ENCODE measurements around the gene TMEM184C. TPM values are rescaled to one million over a fixed set of nuclear protein-coding genes. Genes with fewer than 3 reads are reported as not detected.

The TMEM184C gene
- total RNA-seq, 1 experiment from 2014 or later, result 36.3 TPM

- TF ChIP-seq CTCF (conservative IDR thresholded peaks at IDR 0.05; ENCODE audit: low read depth, low read length), result no peak
- no peak for TF ChIP-seq EZH2 (IDR thresholded peaks at IDR 0.05; ENCODE audit: borderline replicate concordance, low read depth, low read length, poor library complexity, severe bottlenecking)
- no peaks in the 10 kb centered on the region for H3K9me3 ChIP-seq (ENCODE audit: low read depth, low read length, poor library complexity, severe bottlenecking)
- intact Hi-C loops (cut with micrococcal nuclease; ENCODE audit: unreplicated experiment), result no loop called here
- H3K27ac ChIP-seq (ENCODE audit: low read depth, low read length, poor library complexity, severe bottlenecking), result no peak overlapping the region
- BruUV-seq (replicated peaks), result no TSS peak
- H3K36me3 ChIP-seq (ENCODE audit: insufficient read depth, low read length, poor library complexity, severe bottlenecking), result no peaks in the 10 kb centered on the region
- no peaks in the 10 kb centered on the region for H3K4me1 ChIP-seq (ENCODE audit: insufficient read depth, low read length, poor library complexity, severe bottlenecking)
- CTCF ChIA-PET, result interaction anchor here (0.7 to 1.4 kb wide), 2 partner anchors 157 to 329 kb away, joined by 6 to 7 read pairs; no protein-coding TSS in a partner anchor
- POLR2A ChIA-PET (ENCODE audit: low non-redundant PET), result no interaction called here
- no peaks in the 10 kb centered on the region for H3K27me3 ChIP-seq (replicated peaks; ENCODE audit: insufficient read depth, low read depth, low read length, poor library complexity)
- no peak overlapping the region for H3K4me3 ChIP-seq (ENCODE audit: low read depth, low read length, poor library complexity, severe bottlenecking)
- no peak for DNase-seq (ENCODE audit: low spot score)
Measured at GRCh38 chr4:147709999-147710398, 92.8 kb downstream of the TMEM184C start.

GRCh38 chr4:147714575-147715401 lies 97.6 kb downstream of the TMEM184C start:
- intact Hi-C loops (cut with micrococcal nuclease; ENCODE audit: unreplicated experiment), result no loop called here
- Histone ChIP-seq H3K36me3 (ENCODE audit: insufficient read depth, low read length, poor library complexity, severe bottlenecking) (no peaks in the 10 kb centered on the region), H3K4me3 (ENCODE audit: low read depth, low read length, poor library complexity, severe bottlenecking) (no peak overlapping the region), H3K4me1 (ENCODE audit: insufficient read depth, low read length, poor library complexity, severe bottlenecking) (no peaks in the 10 kb centered on the region), H3K9me3 (ENCODE audit: low read depth, low read length, poor library complexity, severe bottlenecking) (no peaks in the 10 kb centered on the region), H3K27me3 (replicated peaks; ENCODE audit: insufficient read depth, low read depth, low read length, poor library complexity) (no peaks in the 10 kb centered on the region), H3K27ac (ENCODE audit: low read depth, low read length, poor library complexity, severe bottlenecking) (no peak overlapping the region)
- no peak for DNase-seq (ENCODE audit: low spot score)
- ChIA-PET POLR2A (ENCODE audit: low non-redundant PET) (no interaction called here), CTCF (no interaction called here)
- TF ChIP-seq CTCF (conservative IDR thresholded peaks at IDR 0.05; ENCODE audit: low read depth, low read length), result no peak
- BruUV-seq (replicated peaks), result no TSS peak

- POLR2A ChIA-PET (ENCODE audit: low non-redundant PET), result no interaction called here
- no peaks in the 10 kb centered on the region for H3K27me3 ChIP-seq (replicated peaks; ENCODE audit: insufficient read depth, low read depth, low read length, poor library complexity)
- CTCF ChIA-PET, result no interaction called here
- no peak overlapping the region for H3K27ac ChIP-seq (ENCODE audit: low read depth, low read length, poor library complexity, severe bottlenecking)
- H3K4me1 ChIP-seq (ENCODE audit: insufficient read depth, low read length, poor library complexity, severe bottlenecking), result no peaks in the 10 kb centered on the region
- DNase-seq (ENCODE audit: low spot score), result no peak
- no peaks in the 10 kb centered on the region for H3K36me3 ChIP-seq (ENCODE audit: insufficient read depth, low read length, poor library complexity, severe bottlenecking)
- H3K9me3 ChIP-seq (ENCODE audit: low read depth, low read length, poor library complexity, severe bottlenecking), result no peaks in the 10 kb centered on the region
- no peak overlapping the region for H3K4me3 ChIP-seq (ENCODE audit: low read depth, low read length, poor library complexity, severe bottlenecking)
- intact Hi-C loops (cut with micrococcal nuclease; ENCODE audit: unreplicated experiment), result no loop called here
- TF ChIP-seq EZH2 (IDR thresholded peaks at IDR 0.05; ENCODE audit: borderline replicate concordance, low read depth, low read length, poor library complexity, severe bottlenecking), result no peak
- TF ChIP-seq CTCF (conservative IDR thresholded peaks at IDR 0.05; ENCODE audit: low read depth, low read length), result no peak
- BruUV-seq (replicated peaks), result no TSS peak
Measured at GRCh38 chr4:147717878-147718277, 100.7 kb downstream of the TMEM184C start.

Other genes with a start within 250 kb of the TMEM184C start
- 16.1 and 23.9 TPM in 2 replicates for gene EDNRA, start 136.3 kb upstream of the TMEM184C start, total RNA-seq (2021)
- gene PRMT9, start 66.8 kb downstream of the TMEM184C start, total RNA-seq (2021), result 11.2 and 13.1 TPM in 2 replicates
- 4.3 and 4.8 TPM in 2 replicates for gene ARHGAP10, start 114.7 kb downstream of the TMEM184C start, total RNA-seq (2021)